ENCODE results near the gene STRAP. TPM values are rescaled to one million over a fixed set of nuclear protein-coding genes. Genes with fewer than 3 reads are reported as not detected.
"Not testable (repeated sequence)": the region's sequence is repeated elsewhere in the genome, so short reads cannot be mapped to it uniquely, and the experiment has no call there.

The STRAP gene
- total RNA-seq, 2 donors from 2014 or later = 107 to 136 TPM

DNA sequence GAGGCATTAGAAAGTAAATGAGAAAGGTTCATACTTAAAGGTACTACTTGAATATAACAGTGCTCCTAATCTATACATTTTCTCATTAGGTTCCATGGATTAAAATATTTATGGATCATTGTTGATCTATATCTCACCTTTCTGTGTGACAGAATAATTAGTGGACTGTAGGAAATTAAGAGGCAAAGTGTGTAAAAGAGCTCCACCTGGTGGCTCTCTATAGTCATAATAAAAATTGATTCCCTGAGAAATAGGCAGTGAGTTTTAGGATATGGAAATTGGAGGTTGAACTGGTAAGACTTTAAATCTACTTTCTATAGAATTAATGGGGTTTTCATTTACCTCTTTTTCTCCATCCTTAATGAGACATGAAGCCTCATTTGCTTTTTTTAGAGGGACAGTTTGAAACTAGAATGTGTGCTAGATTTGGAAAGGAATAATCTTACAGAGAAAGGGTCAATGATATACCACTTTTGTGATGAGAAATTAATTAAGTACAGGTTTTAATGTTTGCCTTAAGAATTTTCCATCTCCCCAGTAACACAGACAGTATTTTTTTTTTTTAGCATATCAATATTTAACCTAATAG, 17.2 kb downstream of the STRAP start:
- ATAC-seq (no peak), DNase-seq (ENCODE audit: low spot score in 2 of 2) (no peak)
- peaks cover 0 to 25% of the 10 kb centered on the region in 2 donors for H3K36me3 Mint-ChIP-seq
- H3K9me3 Mint-ChIP-seq = no peaks in the 10 kb centered on the region
- H3K27ac Mint-ChIP-seq = no peak overlapping the region

DNA sequence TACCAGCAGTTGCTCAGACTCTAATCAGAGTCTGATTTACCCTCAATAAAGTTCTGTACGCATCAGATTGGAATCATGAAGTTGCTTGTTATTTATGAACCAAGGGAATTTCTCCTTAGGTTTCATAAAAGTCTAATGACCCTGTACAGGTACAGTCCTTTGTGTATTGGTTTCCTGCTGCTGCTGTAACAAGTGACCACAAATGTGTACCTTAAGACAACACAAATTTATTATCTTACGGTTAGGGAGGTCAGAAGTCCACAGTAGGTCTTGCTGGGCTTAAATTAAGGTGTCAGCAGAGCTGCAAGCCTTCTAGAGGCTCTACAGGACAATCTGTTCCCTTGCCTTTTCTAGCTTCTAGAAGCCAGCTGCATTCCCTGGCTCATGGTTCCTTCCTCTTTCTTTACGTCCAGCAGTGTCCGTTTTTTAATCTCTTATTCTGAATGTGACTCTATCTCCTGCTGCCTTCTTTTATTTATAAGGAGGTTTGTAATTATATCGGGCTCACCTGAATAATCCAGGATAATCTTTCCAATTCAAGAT, 22.3 kb downstream of the STRAP start:
- Mint-ChIP-seq H3K36me3 (peaks cover 0 to 19% of the 10 kb centered on the region in 2 donors), H3K9me3 (no peaks in the 10 kb centered on the region), H3K27ac (peak overlapping the region in 1 of 2 donors; percentile 21)
- no peak for ATAC-seq
- DNase-seq (ENCODE audit: low spot score in 2 of 2) = no peak

DNA sequence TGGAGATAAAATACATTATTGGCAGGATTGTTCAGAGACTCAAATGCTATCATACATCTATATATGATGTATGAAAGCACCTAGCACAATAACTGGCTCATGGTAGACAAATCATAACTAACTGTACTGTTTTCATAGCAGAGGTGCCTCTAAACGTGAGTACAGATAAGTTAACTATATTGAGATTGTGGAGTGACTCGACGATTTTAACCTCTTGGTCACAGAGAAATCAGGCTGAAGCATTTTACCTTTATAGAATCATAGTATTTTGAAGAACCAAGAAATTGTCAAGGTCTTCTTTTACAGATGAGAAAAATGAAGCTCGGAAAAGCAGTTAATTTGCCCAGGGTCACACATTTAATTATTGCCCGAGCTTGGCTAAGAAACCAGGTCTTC, 28.3 kb downstream of the STRAP start:
- Mint-ChIP-seq H3K9me3 (no peaks in the 10 kb centered on the region), H3K27ac (peak overlapping the region in 1 of 2 donors; percentile 90), H3K36me3 (peaks cover 5 to 8% of the 10 kb centered on the region in 2 donors)
- DNase-seq (ENCODE audit: low spot score in 2 of 2) = no peak
- no peak for ATAC-seq

DNA sequence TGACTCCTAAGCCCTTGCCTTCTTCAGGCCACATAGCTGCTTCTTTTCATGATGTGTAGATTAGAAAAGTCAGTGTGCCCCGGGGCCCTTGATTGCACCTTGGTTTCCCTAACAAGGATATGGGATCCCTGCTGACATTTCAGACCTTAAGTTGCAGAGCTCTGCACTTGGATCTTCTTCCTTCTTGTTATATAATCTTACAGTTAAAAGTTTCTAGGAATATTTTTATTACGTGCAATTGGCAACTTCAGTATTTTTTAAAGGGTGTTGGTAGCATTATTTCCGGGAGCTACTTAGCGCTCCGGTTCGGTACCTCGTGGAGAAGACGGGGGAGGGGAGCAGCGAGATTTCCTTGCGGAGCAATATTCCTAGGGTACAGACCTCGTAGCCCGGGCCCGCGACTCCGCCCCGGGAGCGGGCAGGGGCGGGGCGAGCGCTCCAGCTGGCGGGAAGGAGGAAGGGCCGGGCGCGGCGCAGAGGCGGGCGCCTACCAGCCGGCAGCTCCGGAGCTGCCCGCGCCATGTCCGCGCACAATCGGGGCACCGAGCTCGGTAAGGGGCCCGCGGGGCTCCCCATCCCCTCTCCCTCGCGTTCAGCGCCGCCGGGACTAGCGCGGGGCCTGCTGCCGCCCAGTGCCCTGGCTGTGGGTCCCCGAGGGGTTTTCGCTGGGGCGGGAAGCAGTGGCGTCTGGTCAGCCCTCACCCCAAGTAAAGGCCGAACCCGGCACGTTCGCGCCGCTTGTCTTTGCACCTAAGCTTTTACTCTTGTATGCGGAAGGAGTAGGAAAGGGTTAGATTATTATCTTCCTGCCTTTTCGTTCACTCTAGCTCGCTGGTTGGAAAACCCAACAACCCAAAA, 28.9 kb downstream of the STRAP start, which contains the start of gene DERA:
TSS of gene DERA (plus strand) at position 469 of the 858 bp plus-strand sequence. CDS start at position 521, 52 bp downstream.
- peak; percentile 94 to 98 for ATAC-seq
- Mint-ChIP-seq H3K9me3 (no peaks in the 10 kb centered on the region), H3K36me3 (peaks cover 5 to 8% of the 10 kb centered on the region in 2 donors), H3K27ac (peak within 1 kb of the TSS; percentile 90 to 97)
- DNase-seq (ENCODE audit: low spot score in 2 of 2) = peak; percentile 61 to 76

DNA sequence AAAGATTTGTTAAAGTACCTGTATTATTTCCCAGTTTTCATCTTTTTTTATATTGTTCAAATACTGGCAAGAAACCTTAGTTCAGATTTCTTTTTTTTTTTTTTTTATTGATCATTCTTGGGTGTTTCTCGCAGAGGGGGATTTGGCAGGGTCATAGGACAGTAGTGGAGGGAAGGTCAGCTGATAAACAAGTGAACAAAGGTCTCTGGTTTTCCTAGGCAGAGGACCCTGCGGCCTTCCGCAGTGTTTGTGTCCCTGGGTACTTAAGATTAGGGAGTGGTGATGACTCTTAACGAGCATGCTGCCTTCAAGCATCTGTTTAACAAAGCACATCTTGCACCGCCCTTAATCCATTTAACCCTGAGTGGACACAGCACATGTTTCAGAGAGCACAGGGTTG, 29.7 kb downstream of the STRAP start:
- H3K27ac Mint-ChIP-seq = peak overlapping the region; percentile 90 to 97
- H3K9me3 Mint-ChIP-seq; H3K36me3 Mint-ChIP-seq; ATAC-seq; DNase-seq (ENCODE audit: low spot score in 2 of 2): not testable (repeated sequence)

DNA sequence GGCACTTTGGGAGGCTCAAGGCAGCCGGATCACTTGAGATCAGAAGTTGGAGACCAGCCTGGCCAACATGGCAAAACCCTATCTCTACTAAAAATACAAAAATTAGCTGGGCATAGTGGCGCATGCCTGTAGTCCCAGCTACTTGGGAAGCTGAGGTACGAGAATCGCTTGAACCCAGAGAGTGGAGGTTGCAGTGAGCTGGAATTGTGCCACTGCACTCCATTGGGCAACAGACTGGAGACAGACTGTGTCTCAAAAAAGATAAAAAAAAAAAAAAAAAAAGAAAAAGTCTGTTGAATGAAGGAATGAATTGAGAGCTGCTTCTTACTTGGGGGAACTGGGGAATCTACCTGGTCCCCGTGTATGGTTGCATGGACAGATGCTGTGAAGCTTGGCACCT, 31.9 kb downstream of the STRAP start:
- peaks cover 8 to 13% of the 10 kb centered on the region in 2 donors for H3K36me3 Mint-ChIP-seq
- not testable (repeated sequence) for ATAC-seq; DNase-seq (ENCODE audit: low spot score in 2 of 2); H3K9me3 Mint-ChIP-seq; H3K27ac Mint-ChIP-seq

DNA sequence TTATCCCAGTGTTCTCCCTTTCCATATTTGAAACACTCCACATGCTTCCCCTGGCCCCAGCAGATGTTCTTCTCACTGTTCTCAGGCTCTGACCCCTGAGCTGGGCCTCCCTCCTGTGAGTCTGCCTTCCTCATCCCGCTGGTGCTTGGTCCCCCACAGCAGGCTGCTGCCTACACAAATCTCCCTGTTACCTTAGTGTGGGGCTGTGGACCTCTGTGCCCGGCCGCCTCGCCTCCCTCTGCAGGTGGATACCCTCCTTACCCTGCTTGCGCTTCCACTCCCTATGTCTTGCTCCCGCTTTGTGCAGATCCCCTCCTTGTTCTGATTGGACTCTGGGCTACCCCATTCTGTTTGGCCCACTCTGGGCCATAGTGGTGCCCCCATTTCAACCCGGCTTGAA, 35.9 kb downstream of the STRAP start:
- Mint-ChIP-seq H3K9me3 (no peaks in the 10 kb centered on the region), H3K36me3 (peaks cover 0 to 8% of the 10 kb centered on the region in 2 donors), H3K27ac (peak overlapping the region in 1 of 2 donors; percentile 18)
- ATAC-seq (no peak), DNase-seq (ENCODE audit: low spot score in 2 of 2) (no peak)

DNA sequence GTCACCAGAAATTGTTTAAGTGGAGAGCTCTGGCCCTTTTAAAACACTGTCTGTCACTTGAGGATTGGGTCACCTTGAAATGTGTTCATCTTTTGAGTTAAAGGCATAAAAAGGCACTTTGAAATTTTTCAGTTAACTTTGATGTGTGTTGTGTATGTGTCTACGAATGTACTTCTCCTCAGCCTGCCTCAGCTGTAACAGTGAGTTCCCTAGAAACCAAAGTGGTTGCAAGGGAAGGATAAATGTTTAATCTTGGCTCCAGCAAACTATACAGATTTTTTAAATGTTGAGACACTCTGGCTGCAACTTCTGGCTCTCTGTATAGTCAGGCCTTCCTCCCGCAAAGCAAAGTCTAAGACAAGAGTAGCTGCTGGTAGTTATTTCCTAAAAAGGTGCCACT, 37.2 kb downstream of the STRAP start:
- no peak for DNase-seq (ENCODE audit: low spot score in 2 of 2)
- no peak for ATAC-seq
- H3K36me3 Mint-ChIP-seq = peaks cover 0 to 8% of the 10 kb centered on the region in 2 donors
- H3K27ac Mint-ChIP-seq = no peak overlapping the region
- H3K9me3 Mint-ChIP-seq = no peaks in the 10 kb centered on the region

DNA sequence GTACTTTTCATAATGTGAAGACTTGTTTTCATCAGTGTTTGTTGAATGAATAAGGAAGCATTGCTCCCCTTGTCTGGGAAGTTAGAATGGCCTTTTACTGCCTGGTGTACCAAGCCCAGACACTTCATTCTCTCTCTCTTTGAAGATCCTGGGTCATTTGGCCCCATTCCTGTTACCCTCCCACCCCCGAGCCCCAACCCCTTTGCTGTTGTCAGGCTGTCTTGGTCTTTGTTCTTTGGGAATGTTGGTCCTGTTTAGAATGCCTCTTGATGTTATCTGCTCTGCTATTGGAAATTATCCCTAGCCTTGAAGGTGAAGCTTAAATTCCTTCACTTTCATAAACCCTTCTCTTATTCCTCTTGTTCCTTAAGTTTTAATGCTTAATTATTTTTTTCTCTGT, 42.8 kb downstream of the STRAP start:
- H3K36me3 Mint-ChIP-seq = no peaks in the 10 kb centered on the region

DNA sequence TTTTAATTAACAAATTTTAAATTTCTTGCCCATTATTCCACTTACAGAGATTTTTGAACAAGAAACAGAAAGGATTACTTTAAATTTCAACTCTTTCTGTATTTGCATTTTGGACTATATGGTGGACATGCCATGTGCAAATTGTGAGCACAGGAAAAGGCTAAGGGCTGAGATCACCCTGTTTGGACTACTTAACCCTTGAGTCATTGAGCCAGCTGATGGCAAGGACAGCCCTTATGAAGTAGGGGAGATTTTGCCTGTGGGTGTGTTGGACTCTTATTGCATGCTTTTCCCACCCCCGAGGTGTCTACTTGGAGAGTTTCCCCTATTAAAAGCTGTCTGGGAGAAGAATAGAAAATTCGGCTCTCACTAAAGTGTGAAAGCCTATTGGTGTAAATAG, 46.2 kb downstream of the STRAP start:
- Mint-ChIP-seq H3K36me3 (peaks cover 0 to 6% of the 10 kb centered on the region in 2 donors), H3K27ac (no peak overlapping the region), H3K9me3 (peaks cover 0 to 6% of the 10 kb centered on the region in 2 donors)
- no peak for ATAC-seq
- DNase-seq (ENCODE audit: low spot score in 2 of 2) = no peak

More for the DNA sequence above, 42.8 kb downstream of the STRAP start:
- no peak overlapping the region for H3K27ac Mint-ChIP-seq
- no peaks in the 10 kb centered on the region for H3K9me3 Mint-ChIP-seq
- DNase-seq (ENCODE audit: low spot score in 2 of 2) (no peak), ATAC-seq (no peak)

DNA sequence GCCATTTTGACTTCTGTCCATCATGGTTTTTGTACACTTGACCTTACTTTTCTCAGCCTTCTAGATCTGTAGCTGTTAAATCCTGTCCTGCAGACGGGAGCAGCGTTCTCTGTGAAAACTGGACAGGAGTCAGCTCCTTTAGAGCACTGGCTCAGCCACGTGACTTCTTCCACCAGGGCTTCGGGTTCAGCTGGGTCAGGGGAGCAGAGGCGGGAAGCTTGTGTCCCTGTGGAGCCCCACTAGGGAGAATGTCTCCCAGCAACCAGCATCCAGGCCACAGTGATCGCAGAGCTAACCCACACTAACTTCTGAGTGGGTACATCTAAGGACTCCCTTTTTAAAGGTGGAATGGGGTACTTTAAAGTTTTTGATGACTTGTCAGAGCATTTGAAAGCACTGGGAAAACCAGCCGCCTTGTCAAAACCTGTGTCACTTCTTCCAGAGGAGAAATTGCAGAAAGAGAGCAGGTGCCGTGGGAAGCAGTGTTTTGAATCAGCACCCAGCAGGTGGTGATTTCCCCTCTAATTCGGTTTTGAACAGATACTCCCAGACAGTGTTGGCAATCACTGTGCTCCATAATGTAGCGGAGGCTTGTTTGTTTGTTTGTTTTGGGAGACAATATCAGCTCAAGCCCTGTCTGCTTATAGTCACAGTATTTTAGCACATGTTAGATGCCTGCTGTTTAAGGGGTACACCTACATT, 46.8 kb downstream of the STRAP start:
- DNase-seq (ENCODE audit: low spot score in 2 of 2) (no peak), ATAC-seq (no peak)
- H3K36me3 Mint-ChIP-seq = peaks cover 0 to 6% of the 10 kb centered on the region in 2 donors
- no peak overlapping the region for H3K27ac Mint-ChIP-seq
- peaks cover 0 to 6% of the 10 kb centered on the region in 2 donors for H3K9me3 Mint-ChIP-seq

DNA sequence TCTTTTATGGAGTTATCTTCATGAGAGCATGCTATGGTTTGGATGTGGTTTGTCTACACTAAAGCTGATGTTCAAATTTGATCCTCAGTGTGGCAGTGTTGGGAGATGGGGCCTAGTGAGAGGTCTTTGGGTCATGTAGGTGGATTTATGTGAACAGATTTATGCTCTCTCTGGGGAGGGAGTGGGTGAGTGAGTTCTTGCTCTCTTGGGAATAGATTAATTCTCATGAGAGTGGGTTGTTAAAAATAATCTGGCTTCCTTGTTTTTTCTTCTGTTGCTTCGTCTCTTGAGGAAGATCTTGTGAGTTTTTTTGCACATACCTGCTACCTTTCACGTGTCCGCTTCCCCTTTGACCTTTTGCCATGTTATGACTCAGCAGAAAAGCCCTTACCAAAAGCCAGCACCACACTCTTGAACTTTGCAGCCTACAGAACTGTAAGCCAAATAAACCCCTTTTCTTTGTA, 49.4 kb downstream of the STRAP start:
- ATAC-seq (no peak), DNase-seq (ENCODE audit: low spot score in 2 of 2) (no peak)
- Mint-ChIP-seq H3K9me3 (peaks cover 1 to 6% of the 10 kb centered on the region in 2 donors), H3K27ac (no peak overlapping the region), H3K36me3 (peaks cover under 1 to 6% of the 10 kb centered on the region in 2 donors)

DNA sequence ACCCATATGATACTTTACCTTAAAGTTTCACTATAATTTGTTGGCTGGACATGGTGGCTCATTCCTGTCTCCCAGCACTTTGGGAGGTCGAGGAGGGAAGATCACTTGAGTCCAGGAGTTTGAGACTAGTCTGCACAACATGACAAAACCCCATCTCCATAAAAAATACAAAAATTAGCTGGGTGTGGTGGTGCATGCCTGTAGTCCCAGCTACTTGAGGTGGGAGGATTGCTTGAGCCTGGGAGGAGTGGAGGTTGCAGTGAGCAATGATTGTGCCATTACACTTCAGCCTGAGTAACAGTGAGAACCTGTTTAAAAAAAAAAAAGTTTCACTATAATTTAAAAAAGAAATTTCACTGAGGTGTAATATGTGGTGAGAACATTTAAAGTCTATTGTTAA, 50.1 kb downstream of the STRAP start:
- Mint-ChIP-seq H3K9me3 (peaks cover 6 to 8% of the 10 kb centered on the region in 2 donors), H3K36me3 (peaks cover 6 to 8% of the 10 kb centered on the region in 2 donors), H3K27ac (no peak overlapping the region)
- no peak for DNase-seq (ENCODE audit: low spot score in 2 of 2)
- no peak for ATAC-seq

DNA sequence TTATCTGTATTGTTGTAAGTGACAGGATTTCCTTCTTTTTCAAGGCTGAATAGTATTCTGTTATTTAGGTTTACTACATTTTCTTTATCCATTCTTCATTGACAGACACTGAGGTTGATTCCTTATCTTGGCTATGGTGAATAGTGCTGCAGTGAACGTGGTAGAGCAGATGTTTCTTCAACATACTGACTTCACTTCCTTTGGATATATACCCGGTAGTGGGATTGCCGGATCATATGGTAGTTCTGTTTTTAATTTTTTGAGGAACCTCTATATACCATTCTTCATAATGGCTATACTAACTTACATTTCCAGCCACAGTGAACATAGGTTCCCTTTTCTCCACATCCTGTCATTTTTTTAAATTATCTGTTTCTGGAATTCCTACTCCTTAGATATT, 50.8 kb downstream of the STRAP start:
- no peak overlapping the region for H3K27ac Mint-ChIP-seq
- no peak for ATAC-seq
- H3K9me3 Mint-ChIP-seq = peaks cover 6 to 14% of the 10 kb centered on the region in 2 donors
- DNase-seq (ENCODE audit: low spot score in 2 of 2) = no peak
- peaks cover 6 to 8% of the 10 kb centered on the region in 2 donors for H3K36me3 Mint-ChIP-seq

DNA sequence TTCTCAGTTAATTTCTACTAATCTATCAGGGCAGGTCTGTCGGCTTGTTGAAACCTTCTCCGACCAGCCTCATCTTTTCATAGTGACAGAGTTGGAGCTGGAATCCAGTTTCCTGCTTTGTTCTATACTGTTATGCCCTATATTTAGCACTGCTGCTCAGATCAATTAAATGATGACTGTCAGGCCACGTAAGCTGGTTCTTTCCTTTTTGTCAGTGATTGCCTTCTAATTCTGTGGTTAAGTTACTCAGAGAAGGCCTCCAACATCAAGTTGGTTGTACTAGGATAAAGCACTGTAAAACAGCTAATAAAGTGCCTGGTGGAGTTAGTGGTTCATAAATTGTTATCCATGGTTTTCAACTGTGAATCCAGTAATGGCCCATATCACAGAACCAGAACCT, 51.6 kb downstream of the STRAP start:
- H3K36me3 Mint-ChIP-seq = peaks cover 7 to 9% of the 10 kb centered on the region in 2 donors
- peaks cover 6 to 15% of the 10 kb centered on the region in 2 donors for H3K9me3 Mint-ChIP-seq
- DNase-seq (ENCODE audit: low spot score in 2 of 2) (no peak), ATAC-seq (no peak)
- no peak overlapping the region for H3K27ac Mint-ChIP-seq

DNA sequence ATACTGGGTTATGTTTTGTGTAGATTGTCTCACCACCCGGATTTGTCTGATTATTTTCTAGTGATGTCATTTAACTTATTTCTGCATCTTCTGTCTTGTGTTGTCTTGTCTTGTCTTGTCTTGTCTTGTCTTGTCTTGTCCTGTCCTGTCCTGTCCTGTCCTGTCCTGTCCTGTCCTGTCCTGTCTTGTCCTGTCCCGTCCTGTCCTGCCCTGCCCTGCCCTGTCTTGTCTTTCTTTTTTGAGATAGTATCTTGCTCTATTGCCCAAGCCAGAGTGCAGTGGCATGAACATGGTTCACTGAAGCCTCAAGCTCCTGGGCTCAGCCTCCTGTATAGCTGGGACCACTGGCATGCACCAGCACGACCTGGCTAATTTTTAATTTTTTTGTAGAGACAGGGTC, 54.6 kb downstream of the STRAP start:
- Mint-ChIP-seq H3K9me3 (peaks cover 15 to 24% of the 10 kb centered on the region in 2 donors), H3K36me3 (peaks cover 17 to 20% of the 10 kb centered on the region in 2 donors), H3K27ac (peak overlapping the region in 1 of 2 donors; percentile 23)
- no peak for DNase-seq (ENCODE audit: low spot score in 2 of 2)
- no peak for ATAC-seq
